Fibroblast of mammary gland (primary cell): Measurements from ENCODE around the gene TMEM116.
A peak's percentile ranks its signal among the peaks of the same experiment; 100 is the strongest.
"Not testable (repeated sequence)": the region's sequence is repeated elsewhere in the genome, so short reads cannot be mapped to it uniquely, and the experiment has no call there.

ENCODE experiments used
- DNase-seq: peaks from one replicate; pipeline ENCODE4 v3.0.0-alpha.2; 2010; ENCODE audit warnings: low read depth
- H3K4me3 ChIP-seq: 2 replicates; pipeline ENCODE4 v1.5.1; 2011; ENCODE audit warnings: low read depth, mild to moderate bottlenecking, low read length, moderate library complexity; ENCODE audit not compliant: control insufficient read depth
- CTCF ChIP-seq: conservative IDR thresholded peaks from 2 replicates; pipeline ENCODE4 v1.5.1; 2011; ENCODE audit warnings: low read depth, low read length, inconsistent platforms; ENCODE audit not compliant: control insufficient read depth, insufficient read depth

The TMEM116 gene

DNA sequence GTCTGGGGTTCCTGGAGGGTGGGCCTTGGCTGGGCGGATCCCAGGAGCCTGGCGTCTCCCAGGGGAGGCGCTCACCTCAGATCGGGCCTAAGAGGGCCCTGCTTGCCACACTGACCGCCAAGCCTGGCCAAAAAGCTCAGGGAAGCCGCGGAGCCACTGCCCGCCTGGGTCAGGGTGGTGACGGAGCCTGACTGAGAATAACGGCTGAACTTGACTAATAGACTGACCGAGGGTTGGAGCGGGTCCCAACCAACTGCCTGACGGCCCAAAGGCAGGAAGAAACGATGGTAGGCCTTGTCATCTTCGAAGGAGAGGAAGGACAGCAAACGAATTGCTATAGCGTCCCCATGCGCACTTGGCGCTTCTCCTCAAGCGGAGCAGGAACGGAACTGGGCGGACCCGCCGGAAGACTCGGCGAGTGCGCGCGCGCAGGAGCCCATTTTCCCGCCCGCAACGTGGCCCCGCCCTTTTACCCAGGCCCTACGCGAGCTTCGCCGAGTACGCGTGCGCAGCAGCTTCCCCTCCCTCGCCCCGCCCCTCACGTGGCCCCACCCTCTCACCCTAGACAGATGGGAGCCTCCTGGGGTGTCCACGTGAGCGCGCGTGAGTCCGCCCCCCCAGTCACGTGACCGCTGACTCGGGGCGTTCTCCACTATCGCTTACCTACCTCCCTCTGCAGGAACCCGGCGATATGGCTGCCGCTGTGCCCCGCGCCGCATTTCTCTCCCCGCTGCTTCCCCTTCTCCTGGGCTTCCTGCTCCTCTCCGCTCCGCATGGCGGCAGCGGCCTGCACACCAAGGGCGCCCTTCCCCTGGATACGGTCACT, at the start of gene TMEM116, which contains the start of gene ERP29:
TMEM116 (minus strand) TSS at position 391 of the 826 bp plus-strand sequence. CDS start 7,895 bp downstream, outside the sequence.
ERP29 (plus strand) TSS at position 652 of the 826 bp plus-strand sequence; CDS start at position 692, 40 bp downstream.
- H3K4me3 ChIP-seq = peak within 1 kb of the TSS; percentile 88
- peak; percentile 97 for DNase-seq
- peak; percentile 43 for TF ChIP-seq CTCF

DNA sequence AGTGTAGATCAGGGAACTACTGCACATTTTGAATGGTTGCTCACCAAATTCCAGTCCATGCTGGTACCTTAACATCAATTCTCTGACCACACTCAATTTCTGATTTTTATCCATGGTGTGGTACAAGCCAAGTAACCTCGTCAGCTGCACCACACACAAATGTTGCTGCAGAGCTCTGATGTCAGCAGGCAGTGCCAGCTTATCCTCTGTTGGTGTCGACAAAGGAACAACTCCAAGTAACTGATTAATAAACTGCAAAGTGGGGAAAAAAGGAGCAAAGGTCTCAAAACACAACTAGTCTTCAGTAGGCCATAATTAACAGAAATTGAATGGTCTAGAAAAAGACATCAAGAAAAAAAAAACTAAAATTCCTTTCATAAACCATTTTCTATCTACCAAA, 48.2 kb upstream of the TMEM116 start:
- TF ChIP-seq CTCF = no peak
- H3K4me3 ChIP-seq = no peak overlapping the region

GRCh38 chr12:112049351-112049750, 36.4 kb upstream of the TMEM116 start:
- H3K4me3 ChIP-seq = no peak overlapping the region
- DNase-seq = peak; percentile 15
- TF ChIP-seq CTCF = no peak

More for the DNA sequence above, 48.2 kb upstream of the TMEM116 start:
- no peak for DNase-seq

- no peak for DNase-seq
- no peak for TF ChIP-seq CTCF
- H3K4me3 ChIP-seq = no peak overlapping the region
These were observed 33.0 kb upstream of the TMEM116 start for GRCh38 chr12:112046003-112046402.

- not testable (repeated sequence) for H3K4me3 ChIP-seq
These were observed 23.6 kb upstream of the TMEM116 start for GRCh38 chr12:112036614-112037013.

DNA sequence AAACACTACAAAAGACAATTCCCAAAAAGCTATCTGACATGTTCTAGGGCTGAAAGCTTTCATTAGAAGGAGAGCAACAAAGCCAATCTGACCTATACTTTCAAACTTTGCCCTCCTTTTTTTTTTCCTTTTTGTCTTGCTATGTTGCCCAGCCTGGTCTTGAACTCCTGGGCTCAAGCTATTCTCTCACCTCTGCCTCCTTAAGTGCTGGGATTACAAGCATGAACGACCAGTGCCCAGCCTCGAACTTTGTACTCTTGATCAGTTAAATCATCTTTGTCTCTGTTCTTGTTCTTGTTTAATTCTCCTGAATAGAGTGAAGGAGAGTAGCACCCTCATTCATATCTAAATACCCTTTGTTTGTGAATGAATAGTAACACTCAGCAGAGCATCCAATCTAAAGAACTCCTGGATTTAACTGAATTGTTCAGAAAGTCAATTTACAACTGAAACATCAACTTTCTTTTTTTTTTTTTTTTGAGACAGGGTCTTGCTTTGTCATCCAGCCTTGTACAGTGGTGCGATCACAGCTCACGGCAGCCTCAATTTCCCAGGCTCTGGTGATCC, 22.3 kb upstream of the TMEM116 start:
- TF ChIP-seq CTCF = no peak
- no peak for DNase-seq
- H3K4me3 ChIP-seq = no peak overlapping the region

More at GRCh38 chr12:112036614-112037013, 23.6 kb upstream of the TMEM116 start:
- not testable (repeated sequence) for DNase-seq

- no peak overlapping the region for H3K4me3 ChIP-seq
- DNase-seq = no peak
- no peak for TF ChIP-seq CTCF
These were observed 19.3 kb upstream of the TMEM116 start for GRCh38 chr12:112032292-112032691.
